HCT116 (cell line): ENCODE results near the gene LAYN.

Experiments
- ELF1 ChIP-seq: IDR thresholded peaks from 2 replicates; pipeline ENCODE4 v1.6.1; 2012; ENCODE audit warnings: low read depth, borderline replicate concordance
- FOSL1 ChIP-seq: IDR thresholded peaks from 2 replicates; pipeline ENCODE4 v1.6.1; 2012; ENCODE audit warnings: low read depth
- POLR2A ChIP-seq: IDR thresholded peaks from 2 replicates; pipeline ENCODE4 v1.7.0; 2011; ENCODE audit warnings: borderline replicate concordance; ENCODE audit not compliant: insufficient read depth, insufficient read length; ENCODE audit errors: extremely low read depth
- POLR2AphosphoS5 ChIP-seq: IDR thresholded peaks from 2 replicates; pipeline ENCODE4 v1.6.1; 2011; ENCODE audit warnings: mild to moderate bottlenecking, low read depth, low read length, moderate library complexity
- RAD21 ChIP-seq: IDR thresholded peaks from 2 replicates; pipeline ENCODE4 v1.6.1; 2012; ENCODE audit warnings: low read depth, mild to moderate bottlenecking
- SIN3A ChIP-seq: IDR thresholded peaks from 2 replicates; pipeline ENCODE4 v1.6.1; 2012; ENCODE audit warnings: low read depth
- ZNF274 ChIP-seq: fragments of 200-500 bp; sonication (Bioruptor generic); IDR thresholded peaks from 2 replicates; pipeline ENCODE4 v1.6.1; 2014; ENCODE audit warnings: mild to moderate bottlenecking, low read depth, low read length, inconsistent platforms
- TF ChIP-seq, protein P1 (sequence below), 3 experiments: fragments of 200-600 bp in 1 of 3; sonication (generic) in 1 of 3; IDR thresholded peaks in 2 of 3; conservative IDR thresholded peaks in 1 of 3; 2 replicates each; pipeline ENCODE4 v1.5.1; 2012 to 2017; ENCODE audit warnings: low read depth in 2 of 3, low read length in 2 of 3, antibody characterized with exemption in 1 of 3, borderline replicate concordance in 1 of 3, control low read depth in 1 of 3, mild to moderate bottlenecking in 1 of 3, mixed read lengths in 1 of 3, mixed run types in 1 of 3, moderate library complexity in 1 of 3; ENCODE audit not compliant: insufficient read depth in 1 of 3
- TF ChIP-seq, protein P2 (sequence below): IDR thresholded peaks from 2 replicates; pipeline ENCODE4 v1.6.1; 2012; ENCODE audit warnings: low read depth
- TF ChIP-seq, protein P3 (sequence below): IDR thresholded peaks from 2 replicates; pipeline ENCODE4 v1.6.1; 2012

DNA sequence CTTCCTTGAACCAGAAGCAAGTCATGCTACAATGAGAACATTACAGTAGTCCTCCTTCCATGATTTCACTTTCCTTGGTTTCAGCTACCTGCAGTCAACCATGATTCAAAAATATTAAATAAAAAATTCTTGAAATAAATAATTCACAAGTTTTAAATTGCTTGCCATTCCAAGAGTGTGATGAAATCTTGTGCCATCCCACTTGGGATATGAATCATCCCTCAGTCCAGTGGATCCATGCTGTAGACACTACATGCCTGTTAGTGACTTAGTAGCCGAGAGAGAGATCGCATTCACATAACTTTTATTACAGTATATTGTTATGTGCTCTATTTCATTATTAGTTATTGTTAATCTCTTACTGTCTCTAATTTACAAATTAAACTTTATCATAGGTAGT, 20.0 kb upstream of the LAYN start:
- TF ChIP-seq, protein P1, sequence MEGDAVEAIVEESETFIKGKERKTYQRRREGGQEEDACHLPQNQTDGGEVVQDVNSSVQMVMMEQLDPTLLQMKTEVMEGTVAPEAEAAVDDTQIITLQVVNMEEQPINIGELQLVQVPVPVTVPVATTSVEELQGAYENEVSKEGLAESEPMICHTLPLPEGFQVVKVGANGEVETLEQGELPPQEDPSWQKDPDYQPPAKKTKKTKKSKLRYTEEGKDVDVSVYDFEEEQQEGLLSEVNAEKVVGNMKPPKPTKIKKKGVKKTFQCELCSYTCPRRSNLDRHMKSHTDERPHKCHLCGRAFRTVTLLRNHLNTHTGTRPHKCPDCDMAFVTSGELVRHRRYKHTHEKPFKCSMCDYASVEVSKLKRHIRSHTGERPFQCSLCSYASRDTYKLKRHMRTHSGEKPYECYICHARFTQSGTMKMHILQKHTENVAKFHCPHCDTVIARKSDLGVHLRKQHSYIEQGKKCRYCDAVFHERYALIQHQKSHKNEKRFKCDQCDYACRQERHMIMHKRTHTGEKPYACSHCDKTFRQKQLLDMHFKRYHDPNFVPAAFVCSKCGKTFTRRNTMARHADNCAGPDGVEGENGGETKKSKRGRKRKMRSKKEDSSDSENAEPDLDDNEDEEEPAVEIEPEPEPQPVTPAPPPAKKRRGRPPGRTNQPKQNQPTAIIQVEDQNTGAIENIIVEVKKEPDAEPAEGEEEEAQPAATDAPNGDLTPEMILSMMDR (IDR thresholded peaks at IDR 0.05 in 2 of 3, conservative IDR thresholded peaks at IDR 0.05 in 1 of 3; ENCODE audit: borderline replicate concordance in 1 of 3, insufficient read depth in 1 of 3, low read depth in 2 of 3, low read length in 2 of 3): no peak
- TF ChIP-seq, protein P2, sequence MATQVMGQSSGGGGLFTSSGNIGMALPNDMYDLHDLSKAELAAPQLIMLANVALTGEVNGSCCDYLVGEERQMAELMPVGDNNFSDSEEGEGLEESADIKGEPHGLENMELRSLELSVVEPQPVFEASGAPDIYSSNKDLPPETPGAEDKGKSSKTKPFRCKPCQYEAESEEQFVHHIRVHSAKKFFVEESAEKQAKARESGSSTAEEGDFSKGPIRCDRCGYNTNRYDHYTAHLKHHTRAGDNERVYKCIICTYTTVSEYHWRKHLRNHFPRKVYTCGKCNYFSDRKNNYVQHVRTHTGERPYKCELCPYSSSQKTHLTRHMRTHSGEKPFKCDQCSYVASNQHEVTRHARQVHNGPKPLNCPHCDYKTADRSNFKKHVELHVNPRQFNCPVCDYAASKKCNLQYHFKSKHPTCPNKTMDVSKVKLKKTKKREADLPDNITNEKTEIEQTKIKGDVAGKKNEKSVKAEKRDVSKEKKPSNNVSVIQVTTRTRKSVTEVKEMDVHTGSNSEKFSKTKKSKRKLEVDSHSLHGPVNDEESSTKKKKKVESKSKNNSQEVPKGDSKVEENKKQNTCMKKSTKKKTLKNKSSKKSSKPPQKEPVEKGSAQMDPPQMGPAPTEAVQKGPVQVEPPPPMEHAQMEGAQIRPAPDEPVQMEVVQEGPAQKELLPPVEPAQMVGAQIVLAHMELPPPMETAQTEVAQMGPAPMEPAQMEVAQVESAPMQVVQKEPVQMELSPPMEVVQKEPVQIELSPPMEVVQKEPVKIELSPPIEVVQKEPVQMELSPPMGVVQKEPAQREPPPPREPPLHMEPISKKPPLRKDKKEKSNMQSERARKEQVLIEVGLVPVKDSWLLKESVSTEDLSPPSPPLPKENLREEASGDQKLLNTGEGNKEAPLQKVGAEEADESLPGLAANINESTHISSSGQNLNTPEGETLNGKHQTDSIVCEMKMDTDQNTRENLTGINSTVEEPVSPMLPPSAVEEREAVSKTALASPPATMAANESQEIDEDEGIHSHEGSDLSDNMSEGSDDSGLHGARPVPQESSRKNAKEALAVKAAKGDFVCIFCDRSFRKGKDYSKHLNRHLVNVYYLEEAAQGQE: no peak
- TF ChIP-seq ZNF274 (no peak), SIN3A (no peak), FOSL1 (no peak), ELF1 (no peak), POLR2A (no peak), POLR2AphosphoS5 (no peak), RAD21 (no peak)
- TF ChIP-seq, protein P3, sequence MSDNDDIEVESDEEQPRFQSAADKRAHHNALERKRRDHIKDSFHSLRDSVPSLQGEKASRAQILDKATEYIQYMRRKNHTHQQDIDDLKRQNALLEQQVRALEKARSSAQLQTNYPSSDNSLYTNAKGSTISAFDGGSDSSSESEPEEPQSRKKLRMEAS: no peak
